PC-9 (cell line): ENCODE measurements around the gene XIRP2.

Source experiments
- CTCF ChIP-seq: fragments of 200-600 bp; sonication (generic); conservative IDR thresholded peaks from 2 replicates; pipeline ENCODE4 v1.6.1; 2017; ENCODE audit warnings: mixed run types, antibody characterized with exemption, mild to moderate bottlenecking, moderate library complexity
- EZH2 ChIP-seq: fragments of 200-600 bp; sonication (generic); IDR thresholded peaks from 2 replicates; pipeline ENCODE4 v1.8.0; 2017; ENCODE audit warnings: antibody characterized with exemption, low read depth

GRCh38 chr2:166892397-166892796 is 4.1 kb downstream of the XIRP2 start:
- TF ChIP-seq CTCF (no peak), EZH2 (no peak)
